Esophagus muscularis mucosa (tissue), 4 donors: ENCODE results near the gene ADAM10.

Experiments used
- CTCF ChIP-seq, 3 experiments: fragments of 200-600 bp in 2 of 3; fragments of 450-650 bp in 1 of 3; sonication (generic) in 2 of 3; IDR thresholded peaks; one replicate each; pipeline ENCODE4 v1.5.1; 2017 to 2019; ENCODE audit warnings: antibody characterized with exemption in 3 of 3, mild to moderate bottlenecking in 2 of 3, moderate library complexity in 1 of 3
- EP300 ChIP-seq: sonication (generic); formaldehyde crosslinking; IDR thresholded peaks from one replicate; pipeline ENCODE4 v1.6.1; 2017; ENCODE audit warnings: antibody characterized with exemption
- POLR2A ChIP-seq: fragments of 450-650 bp; IDR thresholded peaks from one replicate; pipeline ENCODE4 v1.6.1; 2017; ENCODE audit warnings: antibody characterized with exemption, moderate library complexity, mild to moderate bottlenecking, low read depth
- POLR2AphosphoS5 ChIP-seq, 2 donors: sonication (generic); formaldehyde crosslinking; IDR thresholded peaks; one replicate each; pipeline ENCODE4 v1.6.1; 2017; ENCODE audit warnings: antibody characterized with exemption in 2 of 2

DNA sequence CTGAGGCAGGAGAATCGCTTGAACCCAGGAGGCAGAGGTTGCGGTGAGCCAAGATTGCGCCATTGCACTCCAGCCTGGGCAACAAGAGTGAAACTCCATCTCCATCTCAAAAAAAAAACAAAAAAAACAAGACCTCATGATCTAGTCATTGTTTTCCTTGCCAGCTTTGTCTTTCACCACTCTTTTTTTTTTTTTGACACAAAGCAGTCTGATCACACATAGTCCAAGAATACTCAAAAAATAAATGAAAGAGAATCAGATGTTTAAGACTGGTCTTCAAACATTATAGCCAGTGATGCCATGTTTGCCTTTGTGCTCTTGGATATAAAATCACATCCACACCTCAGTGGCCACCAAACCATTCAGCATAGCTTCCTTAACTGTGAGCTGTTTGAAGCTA, 5.8 kb upstream of the ADAM10 start:
- TF ChIP-seq CTCF (IDR thresholded peaks at IDR 0.05) (no peak), POLR2AphosphoS5 (IDR thresholded peaks at IDR 0.05) (no peak), POLR2A (no peak), EP300 (no peak)
